ENCODE measurements around the gene CCDC86.
A peak's percentile ranks its signal among the peaks of the same experiment; 100 is the strongest.
"Not testable (repeated sequence)": the region's sequence is repeated elsewhere in the genome, so short reads cannot be mapped to it uniquely, and the experiment has no call there.

Gene CCDC86

GRCh38 chr11:60841797-60842667 lies at the start of gene CCDC86:
Gene CCDC86, plus strand, starts transcription at chr11:60842113. Its CDS starts 12 bp downstream, at chr11:60842125.
- peak; percentile 20 for DNase-seq

GRCh38 chr11:60792521-60792920 lies 49.4 kb upstream of the CCDC86 start:
- DNase-seq, result no peak

GRCh38 chr11:60795291-60795690 lies 46.6 kb upstream of the CCDC86 start:
- no peak for DNase-seq

- no peak for DNase-seq
These were observed 43.9 kb upstream of the CCDC86 start for GRCh38 chr11:60797846-60798630.

GRCh38 chr11:60798631-60799030 lies 43.3 kb upstream of the CCDC86 start:
- DNase-seq, result no peak

- DNase-seq, result no peak
These were observed 40.7 kb upstream of the CCDC86 start for GRCh38 chr11:60801194-60801593.

- no peak for DNase-seq
These were observed 38.5 kb upstream of the CCDC86 start for GRCh38 chr11:60803273-60803936.

- DNase-seq, result no peak
These were observed 32.7 kb upstream of the CCDC86 start for GRCh38 chr11:60809249-60809648.

- no peak for DNase-seq
These were observed 32.2 kb upstream of the CCDC86 start for GRCh38 chr11:60809691-60810090.

- no peak for DNase-seq
These were observed 31.8 kb upstream of the CCDC86 start for GRCh38 chr11:60810151-60810550.

GRCh38 chr11:60810569-60810968 lies 31.3 kb upstream of the CCDC86 start:
- no peak for DNase-seq

- DNase-seq, result no peak
These were observed 28.6 kb upstream of the CCDC86 start for GRCh38 chr11:60813324-60813723.

- DNase-seq, result no peak
These were observed 27.8 kb upstream of the CCDC86 start for GRCh38 chr11:60814112-60814511.

GRCh38 chr11:60816590-60817157 lies 25.2 kb upstream of the CCDC86 start:
- DNase-seq, result no peak

- no peak for DNase-seq
These were observed 23.9 kb upstream of the CCDC86 start for GRCh38 chr11:60818057-60818456.

- no peak for DNase-seq
These were observed 19.9 kb upstream of the CCDC86 start for GRCh38 chr11:60821827-60822599.

GRCh38 chr11:60823745-60824306 lies 18.1 kb upstream of the CCDC86 start:
- not testable (repeated sequence) for DNase-seq

- no peak for DNase-seq
These were observed 16.8 kb upstream of the CCDC86 start for GRCh38 chr11:60825118-60825517.

GRCh38 chr11:60825790-60826189 lies 16.1 kb upstream of the CCDC86 start:
- no peak for DNase-seq

GRCh38 chr11:60830478-60831142 lies 11.3 kb upstream of the CCDC86 start:
- DNase-seq, result no peak

- peak; percentile 11 for DNase-seq
These were observed 10.8 kb upstream of the CCDC86 start for GRCh38 chr11:60831143-60831500.

Data from SHP77 treated with DMSO at 0.1 percent for 48 hours (cell line).